GM12892 (cell line): Measurements from ENCODE around the gene NCAM2.

Experiments
- POLR2A ChIP-seq: IDR thresholded peaks from 2 replicates; pipeline ENCODE4 v1.6.1; 2011; ENCODE audit warnings: low read depth, low read length, control low read depth
- POLR2AphosphoS5 ChIP-seq: IDR thresholded peaks from 2 replicates; pipeline ENCODE4 v1.6.1; 2011; ENCODE audit warnings: low read depth, low read length, control low read depth
- TAF1 ChIP-seq: IDR thresholded peaks from 2 replicates; pipeline ENCODE4 v1.6.1; 2011; ENCODE audit warnings: low read depth, mild to moderate bottlenecking, control low read depth, low read length, borderline replicate concordance

GRCh38 chr21:21373969-21374368, 375.8 kb downstream of the NCAM2 start:
- TF ChIP-seq POLR2A (no peak), POLR2AphosphoS5 (no peak), TAF1 (no peak)
